Neural progenitor cell (in vitro differentiated cells): ENCODE results near the gene CFAP20DC. TPM values are rescaled to one million over a fixed set of nuclear protein-coding genes. Genes with fewer than 3 reads are reported as not detected.

Experiments used
- DNase-seq: peaks from one replicate; pipeline ENCODE4 v3.0.0-alpha.2; 2016; ENCODE audit warnings: low spot score
- H2AFZ ChIP-seq: fragments of 200-600 bp; sonication (generic); replicated peaks from 2 replicates; pipeline ENCODE4 v1.6.1; 2016; ENCODE audit warnings: antibody characterized with exemption
- H3F3A ChIP-seq: fragments of 200-600 bp; sonication (generic); 2 replicates; pipeline ENCODE4 v1.6.1; 2016; ENCODE audit warnings: antibody characterized with exemption, low read depth
- H3K27ac ChIP-seq: fragments of 200-600 bp; sonication (generic); 2 replicates; pipeline ENCODE4 v1.5.1; 2016; ENCODE audit warnings: mild to moderate bottlenecking
- H3K27me3 ChIP-seq: fragments of 200-600 bp; sonication (generic); 2 replicates; pipeline ENCODE4 v1.6.1; 2016; ENCODE audit warnings: mild to moderate bottlenecking, moderate library complexity
- H3K36me3 ChIP-seq: fragments of 200-600 bp; sonication (generic); 2 replicates; pipeline ENCODE4 v1.5.1; 2016
- H3K4me1 ChIP-seq: fragments of 200-600 bp; sonication (generic); 2 replicates; pipeline ENCODE4 v1.6.1; 2016; ENCODE audit warnings: mixed run types
- H3K4me2 ChIP-seq: fragments of 200-600 bp; sonication (generic); 2 replicates; pipeline ENCODE4 v1.6.1; 2016
- H3K4me3 ChIP-seq: fragments of 200-600 bp; sonication (generic); 2 replicates; pipeline ENCODE4 v1.5.1; 2016
- H3K79me2 ChIP-seq: fragments of 200-600 bp; sonication (generic); 2 replicates; pipeline ENCODE4 v1.6.1; 2016; ENCODE audit warnings: low read depth
- H3K9ac ChIP-seq: fragments of 200-600 bp; sonication (generic); 2 replicates; pipeline ENCODE4 v1.6.1; 2016
- H3K9me3 ChIP-seq: fragments of 200-600 bp; sonication (generic); 2 replicates; pipeline ENCODE4 v1.5.1; 2016; ENCODE audit warnings: low read depth
- H4K20me1 ChIP-seq: fragments of 200-600 bp; sonication (generic); 2 replicates; pipeline ENCODE4 v1.6.1; 2016; ENCODE audit warnings: low read depth
- H3K27ac Mint-ChIP-seq: 3 replicates; pipeline ENCODE4 v1.8.0; 2021; ENCODE audit warnings: mixed read lengths
- H3K27me3 Mint-ChIP-seq: 2 replicates; pipeline ENCODE4 v1.8.0; 2022; ENCODE audit warnings: low read depth, mild to moderate bottlenecking, inconsistent platforms, moderate library complexity, mixed read lengths; ENCODE audit not compliant: insufficient read depth
- H3K36me3 Mint-ChIP-seq: 3 replicates; pipeline ENCODE4 v1.8.0; 2021; ENCODE audit warnings: mixed read lengths
- H3K4me1 Mint-ChIP-seq: 3 replicates; pipeline ENCODE4 v1.8.0; 2021; ENCODE audit warnings: mixed read lengths
- H3K4me3 Mint-ChIP-seq: 3 replicates; pipeline ENCODE4 v1.8.0; 2021; ENCODE audit warnings: mild to moderate bottlenecking, moderate library complexity, mixed read lengths
- H3K9me3 Mint-ChIP-seq: 3 replicates; pipeline ENCODE4 v1.8.0; 2020; ENCODE audit warnings: mixed read lengths
- CTCF ChIP-seq: fragments of 200-600 bp; sonication (generic); IDR thresholded peaks from 2 replicates; pipeline ENCODE4 v1.5.1; 2017; ENCODE audit warnings: antibody characterized with exemption, mild to moderate bottlenecking
- EZH2 ChIP-seq: fragments of 200-600 bp; sonication (generic); IDR thresholded peaks from 2 replicates; pipeline ENCODE4 v1.6.1; 2017; ENCODE audit warnings: antibody characterized with exemption, mild to moderate bottlenecking, moderate library complexity
- EZH2phosphoT487 ChIP-seq: fragments of 200-600 bp; sonication (generic); IDR thresholded peaks from 2 replicates; pipeline ENCODE4 v1.6.1; 2017; ENCODE audit warnings: antibody characterized with exemption
- total RNA-seq: library from RNA; depleted of rRNA; stranded (reverse); fragments of >200 nt; gene quantifications from 2 replicates; pipeline ENCODE4 v1.2.3, GENCODE V29; 2015; ENCODE audit warnings: low replicate concordance

Gene CFAP20DC
- total RNA-seq, 1 donor from 2014 or later, result 14.0 TPM

DNA sequence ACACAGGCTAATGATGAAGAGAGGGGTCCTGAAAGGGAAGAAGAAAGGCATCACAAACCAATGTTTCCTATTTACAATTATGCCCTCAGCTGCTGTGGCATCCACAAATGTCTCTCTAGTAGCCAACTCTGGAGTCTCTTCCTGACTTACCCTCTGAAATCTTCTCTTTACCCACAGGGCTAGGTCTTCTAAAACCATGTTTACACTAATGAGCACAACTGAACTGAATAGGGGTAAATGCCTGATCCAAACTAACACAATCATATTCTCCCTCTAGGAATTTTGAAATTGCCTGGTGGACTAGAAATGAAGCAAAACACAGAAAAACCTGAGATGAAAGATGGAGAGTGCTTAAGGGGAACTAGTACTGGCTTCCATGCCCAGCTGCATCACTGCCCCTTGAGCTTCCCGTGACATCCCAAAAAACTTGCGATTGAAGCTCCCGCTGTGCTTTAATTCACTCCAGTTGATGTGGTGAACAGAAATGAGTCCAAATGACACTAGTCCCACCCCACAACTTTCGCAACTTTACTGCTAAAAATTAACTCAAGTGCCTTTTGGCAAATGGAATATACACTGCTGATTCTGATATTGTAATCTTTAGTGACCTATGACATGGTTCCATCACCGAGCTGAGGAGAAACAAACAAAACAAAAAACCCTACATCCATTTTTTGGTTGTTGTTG is 32.8 kb downstream of the CFAP20DC start:
- Histone ChIP-seq H3K9ac (no peak overlapping the region), H3K27me3 (no peaks in the 10 kb centered on the region), H3K79me2 (no peaks in the 10 kb centered on the region), H3F3A (no peaks in the 10 kb centered on the region), H3K9me3 (no peaks in the 10 kb centered on the region), H3K4me3 (no peak overlapping the region), H3K36me3 (no peaks in the 10 kb centered on the region), H2AFZ (no peak overlapping the region), H4K20me1 (no peaks in the 10 kb centered on the region), H3K27ac (no peak overlapping the region), H3K4me1 (no peaks in the 10 kb centered on the region), H3K4me2 (no peak overlapping the region)
- H3K27ac Mint-ChIP-seq, result no peak overlapping the region
- H3K4me3 Mint-ChIP-seq, result no peak overlapping the region
- DNase-seq, result no peak
- H3K27me3 Mint-ChIP-seq, result no peaks in the 10 kb centered on the region
- H3K9me3 Mint-ChIP-seq, result no peaks in the 10 kb centered on the region
- no peaks in the 10 kb centered on the region for H3K36me3 Mint-ChIP-seq
- TF ChIP-seq EZH2 (no peak), EZH2phosphoT487 (no peak), CTCF (no peak)
- H3K4me1 Mint-ChIP-seq, result peaks cover 3% of the 10 kb centered on the region

DNA sequence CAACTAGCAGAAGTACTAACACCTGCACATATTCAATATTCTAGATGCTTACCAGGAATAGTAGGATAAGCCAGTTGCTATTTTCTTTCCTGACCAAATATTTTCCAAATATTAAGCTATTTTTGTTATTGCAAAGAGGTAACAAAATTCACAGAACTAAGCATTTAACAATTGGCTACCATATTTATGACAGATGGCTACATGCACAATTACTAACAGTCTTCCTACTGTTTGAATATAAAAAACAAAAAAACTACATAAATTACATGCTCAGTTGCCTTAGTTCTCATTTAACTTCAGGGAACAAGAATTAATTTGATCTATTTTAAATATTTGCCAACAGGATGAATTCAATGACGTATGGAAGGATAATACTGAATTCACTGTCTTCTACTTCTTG is 36.2 kb downstream of the CFAP20DC start:
- H3K27me3 Mint-ChIP-seq, result no peaks in the 10 kb centered on the region
- no peak for DNase-seq
- H3K9me3 Mint-ChIP-seq, result peaks cover 6% of the 10 kb centered on the region

DNA sequence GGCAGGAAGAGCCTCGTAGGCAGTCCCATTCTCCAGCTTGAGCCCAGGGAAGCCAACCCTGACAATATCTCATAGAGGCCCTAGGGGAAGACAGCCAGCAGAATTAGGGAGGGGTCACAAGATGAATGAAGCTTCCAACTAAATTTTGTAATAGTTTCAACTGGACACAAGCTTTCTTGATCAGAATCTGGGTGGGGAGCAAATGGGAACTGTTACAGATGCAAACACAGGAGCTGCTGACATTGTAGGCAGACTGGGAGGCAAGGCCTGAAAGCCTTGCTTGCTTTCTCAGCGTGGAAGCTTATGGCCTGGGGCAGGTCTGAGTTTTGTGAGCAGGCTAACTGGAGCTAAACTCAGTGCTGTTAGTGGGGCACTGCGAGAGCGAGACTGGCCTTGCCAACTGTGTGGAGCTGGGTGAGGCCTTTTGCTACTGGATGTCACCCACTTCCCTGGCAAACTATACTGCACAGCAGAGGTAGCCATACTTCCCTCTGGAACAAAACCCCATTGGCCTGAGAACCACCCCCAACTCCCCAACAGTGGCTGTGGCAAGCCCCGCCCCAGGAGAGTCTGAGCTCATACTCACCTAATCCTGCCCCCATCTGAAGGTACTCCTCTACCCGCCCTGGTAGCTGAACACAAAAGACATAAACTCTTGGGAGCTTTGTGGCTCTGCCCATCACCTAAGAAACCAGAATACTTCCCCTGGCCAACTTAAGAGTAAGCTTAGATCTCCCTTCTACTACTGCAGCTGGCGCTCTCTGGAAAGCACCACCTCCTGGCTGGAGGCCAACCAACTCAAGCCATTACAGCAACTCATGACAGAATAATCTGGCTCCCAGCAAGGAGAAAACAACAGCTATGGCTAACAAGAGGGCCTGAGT is 42.9 kb downstream of the CFAP20DC start:
- no peaks in the 10 kb centered on the region for H3K36me3 ChIP-seq
- H3K9ac ChIP-seq, result no peak overlapping the region
- H3K4me1 ChIP-seq, result no peaks in the 10 kb centered on the region
- DNase-seq, result no peak
- Mint-ChIP-seq H3K36me3 (no peaks in the 10 kb centered on the region), H3K27ac (peak overlapping the region; percentile 20), H3K4me3 (no peak overlapping the region), H3K27me3 (peaks cover 2% of the 10 kb centered on the region), H3K9me3 (peaks cover 6% of the 10 kb centered on the region), H3K4me1 (peaks cover 6% of the 10 kb centered on the region)
- no peaks in the 10 kb centered on the region for H4K20me1 ChIP-seq
- no peak overlapping the region for H2AFZ ChIP-seq
- H3K9me3 ChIP-seq, result no peaks in the 10 kb centered on the region
- H3F3A ChIP-seq, result no peaks in the 10 kb centered on the region
- TF ChIP-seq CTCF (no peak), EZH2phosphoT487 (no peak), EZH2 (no peak)
- no peak overlapping the region for H3K4me2 ChIP-seq
- no peak overlapping the region for H3K4me3 ChIP-seq
- H3K79me2 ChIP-seq, result no peaks in the 10 kb centered on the region
- H3K27ac ChIP-seq, result no peak overlapping the region
- no peaks in the 10 kb centered on the region for H3K27me3 ChIP-seq

More for the DNA sequence above, 36.2 kb downstream of the CFAP20DC start:
- H3K27ac Mint-ChIP-seq, result no peak overlapping the region
- no peak overlapping the region for H3K4me3 Mint-ChIP-seq
- Histone ChIP-seq H3K4me2 (no peak overlapping the region), H3K27me3 (no peaks in the 10 kb centered on the region), H3K9me3 (no peaks in the 10 kb centered on the region), H2AFZ (no peak overlapping the region), H3K4me3 (no peak overlapping the region), H3F3A (no peaks in the 10 kb centered on the region), H3K36me3 (no peaks in the 10 kb centered on the region), H3K27ac (no peak overlapping the region), H3K9ac (no peak overlapping the region), H3K4me1 (no peaks in the 10 kb centered on the region), H3K79me2 (no peaks in the 10 kb centered on the region), H4K20me1 (no peaks in the 10 kb centered on the region)
- H3K4me1 Mint-ChIP-seq, result peaks cover 3% of the 10 kb centered on the region
- TF ChIP-seq EZH2phosphoT487, result no peak
- no peak for TF ChIP-seq CTCF
- TF ChIP-seq EZH2, result no peak
- no peaks in the 10 kb centered on the region for H3K36me3 Mint-ChIP-seq
